Non-pigmented ciliary epithelial cell (primary cell): ENCODE results near the gene JTB.

ENCODE experiments used
- DNase-seq: peaks from one replicate; pipeline ENCODE4 v3.0.0-alpha.2; 2010; ENCODE audit warnings: low read depth

Gene JTB

GRCh38 chr1:153932156-153933131, 45.0 kb downstream of the JTB start:
- DNase-seq: no peak

- no peak for DNase-seq
These were observed 47.2 kb downstream of the JTB start for GRCh38 chr1:153929981-153930948.

- no peak for DNase-seq
These were observed 48.0 kb downstream of the JTB start for GRCh38 chr1:153929426-153929825.

GRCh38 chr1:153928791-153929341, 48.6 kb downstream of the JTB start:
- DNase-seq: no peak

GRCh38 chr1:153928245-153928644, 49.2 kb downstream of the JTB start:
- DNase-seq: no peak

- no peak for DNase-seq
These were observed 51.1 kb downstream of the JTB start for GRCh38 chr1:153926405-153926804.
